Immature natural killer cell (primary cell): ENCODE measurements around the gene APOBEC3A. TPM values are rescaled to one million over a fixed set of nuclear protein-coding genes. Genes with fewer than 3 reads are reported as not detected.
A peak's percentile ranks its signal among the peaks of the same experiment; 100 is the strongest.
"Not testable (repeated sequence)": the region's sequence is repeated elsewhere in the genome, so short reads cannot be mapped to it uniquely, and the experiment has no call there.

Source experiments
- DNase-seq, 3 donors: peaks; one replicate each; pipeline ENCODE4 v3.0.0; 2022; ENCODE audit warnings: mixed read lengths in 1 of 3
- H3K27ac Mint-ChIP-seq, 6 donors: one replicate each; pipeline ENCODE4 v1.8.0; 2020; ENCODE audit warnings: mixed read lengths in 6 of 6, mild to moderate bottlenecking in 5 of 6, inconsistent platforms in 4 of 6, moderate library complexity in 3 of 6
- H3K27me3 Mint-ChIP-seq, 3 donors: one replicate each; pipeline ENCODE4 v1.8.0; 2020 to 2021; ENCODE audit warnings: low read depth in 3 of 3, mild to moderate bottlenecking in 3 of 3, mixed read lengths in 3 of 3, moderate library complexity in 3 of 3, inconsistent platforms in 1 of 3
- H3K36me3 Mint-ChIP-seq, 3 donors: one replicate each; pipeline ENCODE4 v1.8.0; 2020; ENCODE audit warnings: mixed read lengths in 3 of 3, inconsistent platforms in 2 of 3, mild to moderate bottlenecking in 2 of 3
- H3K4me1 Mint-ChIP-seq, 2 donors: one replicate each; pipeline ENCODE4 v1.8.0; 2020; ENCODE audit warnings: inconsistent platforms in 2 of 2, mild to moderate bottlenecking in 2 of 2, mixed read lengths in 2 of 2, moderate library complexity in 1 of 2
- H3K4me3 Mint-ChIP-seq, 5 donors: one replicate each; pipeline ENCODE4 v1.8.0; 2020; ENCODE audit warnings: mild to moderate bottlenecking in 5 of 5, mixed read lengths in 5 of 5, inconsistent platforms in 3 of 5, moderate library complexity in 3 of 5
- H3K9me3 Mint-ChIP-seq, 6 donors: one replicate each; pipeline ENCODE4 v1.8.0; 2020; ENCODE audit warnings: mild to moderate bottlenecking in 6 of 6, mixed read lengths in 6 of 6, inconsistent platforms in 4 of 6, moderate library complexity in 3 of 6
- polyA plus RNA-seq, 3 donors: library from polyadenylated mRNA; unstranded; fragments of 300-500 nt; fragmentation: Illumina TruSeq; gene quantifications; one replicate each; pipeline ENCODE4 v1.2.3, GENCODE V29; 2021

APOBEC3A gene
- polyA plus RNA-seq, 3 donors from 2014 or later: not detected

- Mint-ChIP-seq H3K9me3 (peaks cover 0 to 2% (median 0%) of the 10 kb centered on the region in 6 donors), H3K27ac (no peak overlapping the region), H3K4me1 (peaks cover 6 to 9% of the 10 kb centered on the region in 2 donors), H3K36me3 (no peaks in the 10 kb centered on the region), H3K4me3 (no peak overlapping the region), H3K27me3 (peaks cover 3 to 5% (median 5%) of the 10 kb centered on the region in 3 donors)
- no peak for DNase-seq
These were observed 13.1 kb downstream of the APOBEC3A start for GRCh38 chr22:38970551-38970950.

GRCh38 chr22:38971202-38971601, 13.8 kb downstream of the APOBEC3A start:
- H3K4me1 Mint-ChIP-seq: peaks cover 6 to 9% of the 10 kb centered on the region in 2 donors
- no peak overlapping the region for H3K27ac Mint-ChIP-seq
- H3K36me3 Mint-ChIP-seq: no peaks in the 10 kb centered on the region
- no peak overlapping the region for H3K4me3 Mint-ChIP-seq
- H3K9me3 Mint-ChIP-seq: peaks cover 0 to 2% (median 0%) of the 10 kb centered on the region in 6 donors
- no peak for DNase-seq
- peaks cover 3 to 5% (median 5%) of the 10 kb centered on the region in 3 donors for H3K27me3 Mint-ChIP-seq

DNA sequence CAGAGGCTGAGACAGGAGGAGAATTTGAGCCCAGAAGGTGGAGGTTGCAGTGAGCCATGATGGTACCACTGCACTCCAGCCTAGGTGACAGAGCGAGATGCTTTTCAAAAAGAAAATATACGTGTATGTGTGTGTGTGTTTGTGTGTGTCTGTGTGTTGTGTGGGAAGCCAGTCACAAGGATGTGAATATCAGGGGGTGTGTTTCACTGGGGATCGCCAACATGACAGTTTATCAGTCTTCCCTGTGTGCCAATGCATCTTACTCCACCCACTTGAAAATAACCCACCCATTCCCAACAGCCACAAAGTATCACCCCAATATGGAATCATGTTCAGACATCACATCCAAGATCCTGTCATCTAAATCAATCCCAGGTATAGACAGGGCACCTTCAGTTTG, 14.4 kb downstream of the APOBEC3A start:
- Mint-ChIP-seq H3K36me3 (no peaks in the 10 kb centered on the region), H3K4me3 (no peak overlapping the region), H3K27me3 (peaks cover 3 to 5% (median 5%) of the 10 kb centered on the region in 3 donors), H3K4me1 (peaks cover 6 to 9% of the 10 kb centered on the region in 2 donors), H3K9me3 (peaks cover 0 to 2% (median 0%) of the 10 kb centered on the region in 6 donors), H3K27ac (peak overlapping the region in 1 of 6 donors; percentile 51)
- no peak for DNase-seq

DNA sequence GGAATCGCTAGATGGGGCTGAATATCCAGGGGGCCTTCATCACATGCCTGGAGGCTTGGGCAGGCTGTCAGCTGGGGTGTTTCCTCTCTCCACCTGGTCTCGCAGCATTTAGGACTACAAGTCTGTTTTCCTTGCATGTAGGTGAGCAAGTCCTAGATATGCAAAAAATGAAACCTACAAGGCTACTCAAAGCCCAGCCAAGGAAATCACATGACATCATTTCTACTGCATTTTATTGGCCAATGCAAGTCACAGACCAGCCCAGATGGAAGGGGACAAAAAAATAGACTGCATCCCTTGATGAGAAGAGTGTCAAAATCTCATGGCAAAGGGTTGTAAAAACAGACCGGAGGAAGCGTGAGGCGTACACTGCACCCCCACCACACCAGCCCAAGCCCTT, 15.1 kb downstream of the APOBEC3A start:
- Mint-ChIP-seq H3K4me3 (no peak overlapping the region), H3K9me3 (peaks cover 0 to 2% (median 0%) of the 10 kb centered on the region in 6 donors), H3K27ac (no peak overlapping the region), H3K4me1 (peaks cover 5 to 8% of the 10 kb centered on the region in 2 donors), H3K36me3 (no peaks in the 10 kb centered on the region), H3K27me3 (peaks cover 3 to 5% (median 3%) of the 10 kb centered on the region in 3 donors)
- DNase-seq: no peak

DNA sequence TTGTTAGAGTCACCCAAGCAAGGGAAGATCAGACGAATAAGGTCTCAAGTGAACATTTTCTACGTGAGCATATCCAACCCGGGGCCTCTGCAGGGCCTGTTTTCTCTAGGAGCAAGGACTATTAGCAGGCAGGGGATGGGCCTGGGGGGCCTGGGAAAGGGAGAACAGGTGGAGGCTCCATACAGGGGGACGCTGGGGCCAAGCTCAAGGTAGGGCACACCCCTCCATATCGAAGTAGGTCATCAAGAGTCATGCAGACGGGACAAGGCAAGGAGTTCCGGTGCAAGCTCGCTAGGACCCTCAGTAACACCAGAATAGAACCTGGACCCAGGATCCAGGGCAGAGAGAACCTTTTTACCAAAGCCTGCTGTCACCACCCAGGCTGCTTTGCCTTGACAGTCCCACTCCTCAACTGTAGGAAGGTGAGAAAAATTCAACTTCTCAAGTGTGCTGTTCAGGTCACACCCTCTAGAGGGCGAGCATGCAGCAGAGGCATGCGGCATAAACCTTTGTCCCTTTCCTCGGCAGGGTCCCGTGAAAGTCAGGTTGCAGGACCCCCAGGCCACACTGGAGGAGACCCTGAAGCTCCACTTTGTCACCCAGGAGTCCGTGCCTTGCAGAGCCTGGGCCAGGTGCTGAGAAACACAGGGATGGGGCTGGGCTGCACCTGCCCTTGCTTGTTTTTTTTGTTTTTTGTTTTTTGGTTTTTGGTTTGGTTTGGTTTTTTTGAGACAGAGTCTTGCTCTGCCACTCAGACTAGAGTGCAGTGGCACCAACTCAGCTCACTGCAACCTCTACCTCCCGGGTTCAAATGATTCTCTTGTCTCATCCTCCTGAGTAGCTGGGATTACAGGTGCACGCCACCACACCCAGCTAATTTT, 16.1 kb downstream of the APOBEC3A start:
- H3K9me3 Mint-ChIP-seq: peaks cover 0 to 2% (median 0%) of the 10 kb centered on the region in 6 donors
- DNase-seq: peak; percentile 22 to 47 (median 38)
- H3K4me3 Mint-ChIP-seq: no peak overlapping the region
- peaks cover 0 to 2% of the 10 kb centered on the region in 2 donors for H3K4me1 Mint-ChIP-seq
- peaks cover 3 to 7% (median 5%) of the 10 kb centered on the region in 3 donors for H3K27me3 Mint-ChIP-seq
- H3K27ac Mint-ChIP-seq: no peak overlapping the region
- H3K36me3 Mint-ChIP-seq: no peaks in the 10 kb centered on the region

DNA sequence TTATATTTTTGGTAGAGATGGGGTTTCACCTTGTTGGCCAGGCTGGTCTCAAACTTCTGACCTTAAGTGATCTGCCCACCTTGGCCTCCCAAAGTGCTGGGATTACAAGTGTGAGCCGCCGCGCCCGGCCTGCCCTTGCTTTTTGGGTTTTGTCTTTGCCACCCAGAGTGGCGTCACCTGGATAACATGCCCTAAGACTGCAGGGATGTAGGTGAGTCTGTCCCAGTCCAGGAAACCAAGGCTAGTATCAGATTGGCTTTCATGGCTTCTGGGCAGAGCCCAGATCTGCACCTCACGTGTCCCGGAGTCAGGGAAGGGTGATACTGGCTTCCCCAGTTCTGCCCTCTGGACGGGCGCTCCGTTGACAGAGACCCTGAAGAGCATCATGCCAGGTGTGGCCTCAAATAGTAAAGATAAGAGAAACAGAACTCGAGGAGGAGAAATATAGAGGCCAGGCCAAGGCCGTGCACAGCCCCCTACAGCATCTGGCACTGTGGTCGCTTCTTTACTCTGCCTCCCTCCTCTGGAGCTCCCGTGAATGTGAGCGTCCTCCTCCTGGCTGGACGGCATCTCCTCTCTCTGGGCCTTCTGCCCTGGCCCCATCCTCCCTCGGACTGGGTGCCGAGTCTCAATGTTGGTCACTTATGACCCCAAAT, 16.9 kb downstream of the APOBEC3A start:
- H3K4me1 Mint-ChIP-seq: peaks cover 0 to 2% of the 10 kb centered on the region in 2 donors
- H3K27me3 Mint-ChIP-seq: peaks cover 3 to 8% (median 7%) of the 10 kb centered on the region in 3 donors
- H3K4me3 Mint-ChIP-seq: no peak overlapping the region
- no peaks in the 10 kb centered on the region for H3K36me3 Mint-ChIP-seq
- no peak overlapping the region for H3K27ac Mint-ChIP-seq
- DNase-seq: no peak
- H3K9me3 Mint-ChIP-seq: peaks cover 0 to 2% (median 0%) of the 10 kb centered on the region in 6 donors

GRCh38 chr22:38974826-38975175, 17.4 kb downstream of the APOBEC3A start:
- Mint-ChIP-seq H3K9me3 (peaks cover 0 to 2% (median 0%) of the 10 kb centered on the region in 6 donors), H3K27ac (no peak overlapping the region), H3K4me3 (no peak overlapping the region), H3K36me3 (no peaks in the 10 kb centered on the region), H3K27me3 (peaks cover 3 to 7% (median 7%) of the 10 kb centered on the region in 3 donors), H3K4me1 (peaks cover 0 to 2% of the 10 kb centered on the region in 2 donors)
- no peak for DNase-seq

DNA sequence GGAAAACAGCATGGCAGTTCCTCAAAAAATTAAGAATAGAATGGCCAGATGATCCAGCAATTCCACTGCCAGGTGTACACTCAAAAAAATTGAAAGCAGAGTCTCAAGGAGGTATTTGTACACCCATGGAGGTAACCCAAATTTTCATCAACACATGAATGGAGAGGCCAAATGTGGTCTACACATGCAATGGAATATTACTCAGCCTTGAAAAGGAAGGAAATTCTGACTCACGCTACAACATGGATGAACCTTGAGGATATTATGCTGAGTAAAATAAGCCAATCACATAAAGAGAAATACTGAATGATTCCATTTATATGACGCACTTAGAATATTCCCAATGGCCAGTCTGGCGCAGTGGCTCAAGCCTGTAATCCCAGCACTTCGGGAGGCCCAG, 19.9 kb downstream of the APOBEC3A start:
- not testable (repeated sequence) for DNase-seq, H3K9me3 Mint-ChIP-seq, H3K27me3 Mint-ChIP-seq, H3K36me3 Mint-ChIP-seq, H3K4me3 Mint-ChIP-seq, H3K27ac Mint-ChIP-seq
- peaks cover 13 to 15% of the 10 kb centered on the region in 2 donors for H3K4me1 Mint-ChIP-seq

GRCh38 chr22:38980587-38980986, 23.2 kb downstream of the APOBEC3A start:
- Mint-ChIP-seq H3K4me1 (peaks cover 21 to 35% of the 10 kb centered on the region in 2 donors), H3K4me3 (peak overlapping the region in 1 of 5 donors; percentile 21)
- H3K9me3 Mint-ChIP-seq, DNase-seq, H3K27me3 Mint-ChIP-seq, H3K36me3 Mint-ChIP-seq, H3K27ac Mint-ChIP-seq: not testable (repeated sequence)

DNA sequence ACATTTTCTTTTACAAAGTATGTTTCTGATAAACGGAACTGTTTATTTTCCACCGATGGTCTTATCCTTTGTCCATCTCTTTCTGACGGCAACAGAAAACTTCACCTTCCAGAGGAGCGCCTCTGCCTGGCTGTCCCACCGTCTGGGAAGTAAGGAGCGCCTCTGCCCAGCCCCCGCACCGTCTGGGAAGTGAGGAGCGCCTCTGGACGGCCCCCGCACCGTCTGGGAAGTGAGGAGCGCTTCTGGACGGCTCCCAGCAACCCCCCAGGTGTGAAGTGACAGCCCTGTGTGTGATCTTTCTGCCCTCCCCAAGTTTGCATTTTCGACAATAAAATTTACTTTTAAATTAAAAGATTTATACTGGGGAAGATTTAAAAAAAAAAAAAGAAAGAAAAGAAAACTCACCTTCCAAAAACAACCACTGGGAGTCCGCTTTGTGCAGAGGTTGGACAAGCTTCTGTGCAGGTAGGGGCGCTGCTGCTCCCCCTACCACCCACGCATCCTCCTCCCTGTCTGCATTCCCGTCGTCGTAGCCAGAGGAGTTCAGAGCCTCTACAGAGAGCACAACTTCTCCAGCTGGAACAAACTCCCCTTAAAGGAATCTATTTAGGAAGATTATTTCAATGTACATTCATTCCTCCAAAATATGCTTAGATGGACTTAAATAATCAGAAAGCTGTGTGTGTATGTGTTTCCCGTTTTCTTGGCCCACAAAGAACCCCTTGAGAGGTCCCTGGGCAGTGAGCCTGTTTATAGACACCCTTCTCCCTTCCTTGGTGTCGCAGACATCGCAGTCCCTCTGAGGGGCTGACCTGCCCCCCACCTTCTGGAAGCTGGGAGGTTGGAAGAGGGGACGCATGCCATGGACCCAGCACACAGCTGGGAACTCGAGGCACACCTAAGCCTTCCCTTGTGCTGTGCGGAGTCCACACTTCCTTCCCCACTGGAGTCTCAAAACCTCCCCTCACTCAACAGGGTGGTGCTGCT, 23.9 kb downstream of the APOBEC3A start:
- H3K27me3 Mint-ChIP-seq: peaks cover 0 to 6% (median 3%) of the 10 kb centered on the region in 3 donors
- no peaks in the 10 kb centered on the region for H3K9me3 Mint-ChIP-seq
- H3K4me1 Mint-ChIP-seq: peaks cover 21 to 35% of the 10 kb centered on the region in 2 donors
- DNase-seq: no peak
- H3K27ac Mint-ChIP-seq: peak overlapping the region in 3 of 6 donors; percentile 34 to 85 (median 80)
- H3K4me3 Mint-ChIP-seq: peak overlapping the region; percentile 92 to 100 (median 96)
- H3K36me3 Mint-ChIP-seq: no peaks in the 10 kb centered on the region

DNA sequence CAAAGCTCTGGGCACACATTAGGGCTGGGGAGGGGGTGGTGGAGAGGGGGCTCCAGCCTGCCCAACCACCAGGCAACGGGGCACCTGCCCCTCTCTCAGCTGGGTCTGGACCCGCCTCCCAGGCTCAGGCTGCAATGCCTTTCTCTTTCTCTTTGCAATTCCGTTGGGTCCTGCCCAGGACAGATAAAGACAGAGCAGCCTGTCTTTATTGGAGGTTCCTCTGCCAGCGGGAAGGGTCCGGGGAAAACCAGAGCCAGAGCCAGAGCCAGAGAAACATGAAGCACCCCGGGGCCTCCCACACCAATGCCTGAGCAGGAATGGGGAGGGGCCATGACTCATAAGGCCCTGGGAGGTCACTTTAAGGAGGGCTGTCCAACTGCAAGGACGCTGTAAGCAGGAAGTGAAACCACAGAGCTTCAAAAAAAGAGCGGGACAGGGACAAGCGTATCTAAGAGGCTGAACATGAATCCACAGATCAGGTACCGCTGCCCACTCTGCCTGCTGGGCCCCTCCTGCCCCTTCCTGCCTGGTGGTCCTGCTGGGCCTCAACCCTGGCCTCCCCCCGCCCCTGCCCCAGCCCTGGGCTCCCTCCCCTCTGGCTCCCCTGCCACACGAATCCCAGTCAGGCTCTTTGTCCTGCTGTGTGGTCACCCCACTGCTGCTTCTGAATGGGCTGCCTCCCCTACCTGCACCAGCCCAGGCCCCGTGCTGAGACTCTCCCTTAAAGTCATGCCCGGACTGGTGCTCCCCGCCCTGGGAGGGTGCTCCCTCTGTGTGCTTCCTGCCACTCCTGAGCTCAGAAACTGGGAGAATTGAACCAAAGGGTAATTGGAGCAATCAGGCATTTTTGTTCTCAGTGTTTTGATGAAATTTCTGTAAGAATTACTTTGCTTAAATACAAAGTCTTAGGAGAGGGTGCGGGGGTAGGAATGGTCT, 24.9 kb downstream of the APOBEC3A start, which contains the start of gene APOBEC3B:
TSS of gene APOBEC3B (plus strand) at position 356 of the 936 bp plus-strand sequence. CDS start at position 463, 107 bp downstream.
- Mint-ChIP-seq H3K4me3 (peak within 1 kb of the TSS; percentile 92 to 100 (median 96)), H3K4me1 (peaks cover 21 to 35% of the 10 kb centered on the region in 2 donors), H3K9me3 (no peaks in the 10 kb centered on the region), H3K27ac (peak within 1 kb of the TSS in 5 of 6 donors; percentile 77 to 95 (median 86)), H3K27me3 (peaks cover 0 to 7% (median 3%) of the 10 kb centered on the region in 3 donors), H3K36me3 (no peaks in the 10 kb centered on the region)
- peak; percentile 70 to 82 (median 75) for DNase-seq

GRCh38 chr22:38984224-38984623, 26.8 kb downstream of the APOBEC3A start:
- Mint-ChIP-seq H3K36me3 (no peaks in the 10 kb centered on the region), H3K4me3 (no peak overlapping the region), H3K4me1 (peaks cover 23 to 37% of the 10 kb centered on the region in 2 donors)

More at GRCh38 chr22:38984224-38984623, 26.8 kb downstream of the APOBEC3A start:
- Mint-ChIP-seq H3K9me3 (no peaks in the 10 kb centered on the region), H3K27ac (peak overlapping the region in 1 of 6 donors; percentile 76), H3K27me3 (peaks cover 0 to 4% (median 0%) of the 10 kb centered on the region in 3 donors)
- DNase-seq: no peak
